SK-N-SH (cell line): ENCODE results near the gene IL17RB.

Experiments
- CTCF ChIP-seq: fragments of 200-600 bp; sonication (generic); IDR thresholded peaks from 2 replicates; pipeline ENCODE4 v1.6.1; 2017; ENCODE audit warnings: antibody characterized with exemption, mild to moderate bottlenecking, moderate library complexity
- ELF1 ChIP-seq: IDR thresholded peaks from 2 replicates; pipeline ENCODE4 v1.4.0; 2012
- MXI1 ChIP-seq: IDR thresholded peaks from 2 replicates; pipeline ENCODE4 v1.6.1; 2012; ENCODE audit warnings: mild to moderate bottlenecking, low read depth, low read length, improper control_type of control experiment
- POLR2AphosphoS5 ChIP-seq: IDR thresholded peaks from 2 replicates; pipeline ENCODE4 v1.6.1; 2012; ENCODE audit warnings: low read depth, low read length
- REST ChIP-seq: IDR thresholded peaks from 2 replicates; pipeline ENCODE4 v1.6.1; 2012; ENCODE audit warnings: mild to moderate bottlenecking, low read depth, low read length, moderate library complexity
- TAF1 ChIP-seq: IDR thresholded peaks from 2 replicates; pipeline ENCODE4 v1.6.1; 2012; ENCODE audit warnings: low read depth, mild to moderate bottlenecking, low read length, moderate library complexity, borderline replicate concordance

- no peak for TF ChIP-seq REST
- TF ChIP-seq CTCF, result no peak
- TF ChIP-seq TAF1, result no peak
- TF ChIP-seq MXI1, result no peak
- TF ChIP-seq ELF1, result no peak
- no peak for TF ChIP-seq POLR2AphosphoS5
These were observed 16.8 kb upstream of the IL17RB start for GRCh38 chr3:53829605-53830004.
